ENCODE data around the gene MBD2.
"Not testable (repeated sequence)": the region's sequence is repeated elsewhere in the genome, so short reads cannot be mapped to it uniquely, and the experiment has no call there.

The MBD2 gene

DNA sequence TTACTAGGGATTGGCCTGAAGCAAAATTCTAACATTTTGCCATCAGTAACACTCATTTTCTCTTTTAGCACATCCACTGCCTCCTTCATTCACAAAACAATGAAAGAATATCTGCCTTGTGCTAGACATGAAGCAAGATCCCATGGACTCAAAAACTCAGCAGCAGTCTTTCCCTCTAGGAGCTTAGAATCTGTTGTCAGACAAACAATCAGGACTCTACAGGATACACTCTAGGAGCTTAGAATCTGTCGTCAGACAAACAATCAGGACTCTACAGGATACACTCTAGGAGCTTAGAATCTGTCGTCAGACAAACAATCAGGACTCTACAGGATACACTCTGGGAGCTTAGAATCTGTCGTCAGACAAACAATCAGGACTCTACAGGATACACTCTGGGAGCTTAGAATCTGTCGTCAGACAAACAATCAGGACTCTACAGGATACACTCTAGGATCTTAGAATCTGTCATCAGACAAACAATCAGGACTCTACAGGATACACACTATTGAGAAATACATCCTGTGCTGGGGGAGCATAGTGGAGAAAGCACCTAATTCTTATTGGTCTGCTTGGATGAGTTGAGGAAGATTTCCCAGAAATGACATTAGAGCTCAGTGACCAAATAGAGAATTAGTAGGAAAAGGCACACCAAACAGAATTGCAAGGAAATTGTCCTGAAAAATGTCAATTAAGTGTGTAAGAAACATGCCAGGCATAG, 100.6 kb downstream of the MBD2 start:
- not testable (repeated sequence) for H3K4me1 ChIP-seq (ENCODE audit: control insufficient read depth, insufficient read depth, low read length); H3K4me3 ChIP-seq (ENCODE audit: low read length); H3K36me3 ChIP-seq (ENCODE audit: control insufficient read depth, insufficient read depth, low read length, severe bottlenecking); H3K9me3 ChIP-seq (ENCODE audit: control insufficient read depth, low read length); DNase-seq (ENCODE audit: low read depth); H3K27me3 ChIP-seq (replicated peaks; ENCODE audit: control insufficient read depth, insufficient read depth, low read length); H3K9ac ChIP-seq (ENCODE audit: low read length)

DNA sequence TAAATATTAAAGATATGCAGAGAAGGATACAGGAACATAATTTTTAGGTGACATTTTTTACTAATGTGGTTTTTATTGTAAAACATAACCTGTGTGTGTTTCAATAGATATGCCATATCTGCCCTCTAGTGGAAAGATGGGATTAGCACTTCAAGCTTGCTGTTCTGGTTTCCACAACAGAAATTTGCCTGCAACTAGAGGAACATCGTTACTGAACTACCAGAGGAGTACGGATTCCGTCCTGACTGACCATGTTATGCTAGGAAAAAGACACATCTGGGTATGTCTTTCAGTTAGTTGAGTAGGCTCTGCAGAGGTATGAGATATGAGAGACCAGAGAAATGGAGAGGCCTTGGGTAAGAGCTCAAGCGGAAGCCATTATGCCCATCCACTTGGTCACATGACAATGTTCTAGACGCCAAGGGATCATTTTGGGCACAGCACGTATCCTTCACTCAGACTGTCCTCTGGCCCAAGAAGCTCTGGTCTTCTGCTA, 104.9 kb downstream of the MBD2 start:
- DNase-seq (ENCODE audit: low read depth) = peak; percentile 85
- Histone ChIP-seq H3K9me3 (ENCODE audit: control insufficient read depth, low read length) (no peaks in the 10 kb centered on the region), H3K36me3 (ENCODE audit: control insufficient read depth, insufficient read depth, low read length, severe bottlenecking) (no peaks in the 10 kb centered on the region), H3K27me3 (replicated peaks; ENCODE audit: control insufficient read depth, insufficient read depth, low read length) (no peaks in the 10 kb centered on the region), H3K4me3 (ENCODE audit: low read length) (peak overlapping the region; percentile 56), H3K9ac (ENCODE audit: low read length) (peak overlapping the region; percentile 35), H3K4me1 (ENCODE audit: control insufficient read depth, insufficient read depth, low read length) (peaks cover 21% of the 10 kb centered on the region)

DNA sequence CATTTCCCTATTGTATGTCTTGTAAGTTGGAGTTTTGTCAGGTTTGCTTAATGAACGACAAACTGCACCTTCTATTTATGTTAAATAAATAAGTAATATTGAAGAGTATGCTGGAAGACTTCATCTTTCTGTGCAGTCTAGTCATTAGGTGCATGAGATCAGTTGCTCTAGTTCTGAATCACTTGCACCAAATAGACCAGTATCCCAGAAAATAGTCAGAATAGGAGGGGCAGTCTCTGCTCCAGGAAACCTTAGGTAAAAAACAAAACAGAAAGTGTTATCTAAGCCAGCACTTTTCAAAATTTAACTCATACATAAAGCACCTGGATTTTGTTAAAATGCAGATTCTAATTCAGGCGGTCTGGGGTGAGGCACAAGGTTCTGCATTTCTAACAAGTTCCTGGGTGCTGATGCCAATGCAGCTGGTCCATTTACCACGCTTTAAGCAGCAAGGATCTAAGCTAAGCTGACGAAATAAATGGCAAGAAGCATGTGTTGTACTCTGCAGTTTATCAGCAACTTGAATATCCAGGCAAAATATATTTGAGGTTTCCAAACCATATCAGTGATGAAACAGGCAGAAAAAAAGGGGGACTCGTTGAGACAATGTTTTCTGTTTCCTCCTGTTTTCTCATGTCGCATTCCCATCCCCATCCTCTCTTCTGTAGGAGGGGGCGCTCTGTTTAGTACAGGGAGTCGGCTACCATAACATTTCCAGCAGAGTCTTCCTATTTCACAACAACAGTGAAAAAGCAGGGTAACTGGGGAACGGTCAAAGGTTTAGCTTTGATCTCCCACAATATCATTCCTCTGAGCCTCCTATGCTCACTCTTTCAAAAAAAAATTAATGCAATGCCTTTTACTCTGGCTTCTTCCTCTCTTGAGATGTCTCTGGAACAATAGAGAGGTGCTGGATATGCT, 106.4 kb downstream of the MBD2 start:
- peak; percentile 51 for DNase-seq (ENCODE audit: low read depth)
- Histone ChIP-seq H3K36me3 (ENCODE audit: control insufficient read depth, insufficient read depth, low read length, severe bottlenecking) (no peaks in the 10 kb centered on the region), H3K27me3 (replicated peaks; ENCODE audit: control insufficient read depth, insufficient read depth, low read length) (no peaks in the 10 kb centered on the region), H3K4me3 (ENCODE audit: low read length) (no peak overlapping the region), H3K9me3 (ENCODE audit: control insufficient read depth, low read length) (no peaks in the 10 kb centered on the region), H3K9ac (ENCODE audit: low read length) (no peak overlapping the region), H3K4me1 (ENCODE audit: control insufficient read depth, insufficient read depth, low read length) (peaks cover 23% of the 10 kb centered on the region)

DNA sequence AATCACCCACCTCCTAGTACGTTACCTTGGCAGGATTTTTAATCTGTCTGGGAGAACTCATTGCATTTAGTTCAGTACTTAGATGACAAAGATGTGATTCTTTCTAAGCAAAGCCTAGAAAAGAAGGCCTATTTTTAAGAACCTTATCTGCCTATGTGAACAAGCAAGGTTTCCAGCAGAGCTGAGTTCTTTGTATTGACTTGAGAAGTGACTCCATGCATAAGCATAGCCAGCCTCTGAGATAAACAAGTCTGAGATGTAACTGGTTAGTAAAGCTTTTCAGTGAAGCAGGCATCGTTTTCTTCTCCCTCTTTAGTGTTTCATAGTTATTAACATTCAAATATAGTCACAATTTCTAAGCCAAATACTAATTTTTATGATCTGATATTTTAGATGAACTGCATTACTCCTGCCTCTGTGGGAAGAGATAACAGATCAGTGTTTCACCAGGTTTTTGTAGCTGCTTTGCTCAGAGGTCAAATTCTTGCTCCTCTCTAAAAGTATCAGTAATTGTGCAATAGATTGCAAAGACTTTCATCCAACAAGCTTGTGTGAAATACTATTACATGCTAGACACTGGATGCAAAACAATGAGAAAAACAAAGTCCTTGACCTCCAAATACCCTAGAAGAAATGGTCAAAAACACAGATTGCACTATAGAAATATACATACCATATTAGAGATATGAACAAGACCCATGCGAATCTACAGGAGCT, 107.8 kb downstream of the MBD2 start:
- peak; percentile 43 for DNase-seq (ENCODE audit: low read depth)
- H3K36me3 ChIP-seq (ENCODE audit: control insufficient read depth, insufficient read depth, low read length, severe bottlenecking) = no peaks in the 10 kb centered on the region
- no peak overlapping the region for H3K9ac ChIP-seq (ENCODE audit: low read length)
- H3K4me3 ChIP-seq (ENCODE audit: low read length) = no peak overlapping the region
- H3K27me3 ChIP-seq (replicated peaks; ENCODE audit: control insufficient read depth, insufficient read depth, low read length) = no peaks in the 10 kb centered on the region
- H3K4me1 ChIP-seq (ENCODE audit: control insufficient read depth, insufficient read depth, low read length) = peaks cover 23% of the 10 kb centered on the region
- no peaks in the 10 kb centered on the region for H3K9me3 ChIP-seq (ENCODE audit: control insufficient read depth, low read length)

DNA sequence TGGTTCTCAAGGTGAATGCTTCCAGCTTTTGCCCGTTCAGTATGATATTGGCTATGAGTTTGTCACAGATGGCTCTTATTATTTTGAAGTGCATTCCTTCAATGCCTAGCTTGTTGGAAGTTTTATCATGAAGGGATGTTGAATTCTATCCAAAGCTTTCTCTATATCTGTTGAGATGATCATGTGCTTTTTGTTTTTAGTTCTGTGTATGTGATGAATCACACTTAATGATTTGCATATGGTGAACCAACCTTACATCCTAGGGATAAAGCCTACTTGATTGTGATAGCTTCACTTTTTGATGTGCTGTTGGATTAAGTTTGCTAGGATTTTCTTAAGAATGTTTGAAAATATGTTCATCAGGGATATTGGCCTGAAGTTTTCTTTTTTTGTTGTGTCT, 112.1 kb downstream of the MBD2 start:
- H3K9ac ChIP-seq (ENCODE audit: low read length) = no peak overlapping the region
- no peaks in the 10 kb centered on the region for H3K36me3 ChIP-seq (ENCODE audit: control insufficient read depth, insufficient read depth, low read length, severe bottlenecking)
- H3K4me1 ChIP-seq (ENCODE audit: control insufficient read depth, insufficient read depth, low read length) = peaks cover 18% of the 10 kb centered on the region
- H3K9me3 ChIP-seq (ENCODE audit: control insufficient read depth, low read length) = no peaks in the 10 kb centered on the region
- DNase-seq (ENCODE audit: low read depth) = peak; percentile 67
- no peaks in the 10 kb centered on the region for H3K27me3 ChIP-seq (replicated peaks; ENCODE audit: control insufficient read depth, insufficient read depth, low read length)
- H3K4me3 ChIP-seq (ENCODE audit: low read length) = no peak overlapping the region

DNA sequence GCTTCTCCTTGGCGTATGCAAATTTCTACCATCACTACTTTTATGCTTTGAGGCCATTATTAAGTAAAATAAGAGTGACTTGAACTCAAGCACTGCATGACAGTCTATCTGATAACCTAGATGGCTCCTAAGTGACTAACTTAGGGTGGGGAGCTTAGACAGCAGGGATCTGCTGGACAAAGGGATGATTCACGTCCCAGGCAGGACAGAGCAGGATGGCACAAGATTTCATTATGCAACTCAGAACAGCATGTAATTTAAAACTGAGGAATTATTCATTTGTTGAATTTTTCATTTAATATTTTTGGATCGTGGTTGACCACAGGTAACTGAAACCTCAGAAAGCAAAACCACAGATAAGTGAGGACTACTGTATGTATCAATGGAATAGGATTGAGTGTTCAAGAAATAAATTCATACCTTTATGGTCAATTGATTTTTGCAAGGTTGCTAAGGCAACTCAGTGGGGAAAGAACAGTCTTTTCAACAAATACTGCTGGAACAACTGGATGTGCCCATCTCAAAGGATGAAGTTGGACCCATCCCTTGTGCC, 115.3 kb downstream of the MBD2 start:
- no peak overlapping the region for H3K4me3 ChIP-seq (ENCODE audit: low read length)
- no peak for DNase-seq (ENCODE audit: low read depth)
- no peaks in the 10 kb centered on the region for H3K27me3 ChIP-seq (replicated peaks; ENCODE audit: control insufficient read depth, insufficient read depth, low read length)
- no peaks in the 10 kb centered on the region for H3K9me3 ChIP-seq (ENCODE audit: control insufficient read depth, low read length)
- H3K36me3 ChIP-seq (ENCODE audit: control insufficient read depth, insufficient read depth, low read length, severe bottlenecking) = no peaks in the 10 kb centered on the region
- no peak overlapping the region for H3K9ac ChIP-seq (ENCODE audit: low read length)
- no peaks in the 10 kb centered on the region for H3K4me1 ChIP-seq (ENCODE audit: control insufficient read depth, insufficient read depth, low read length)

DNA sequence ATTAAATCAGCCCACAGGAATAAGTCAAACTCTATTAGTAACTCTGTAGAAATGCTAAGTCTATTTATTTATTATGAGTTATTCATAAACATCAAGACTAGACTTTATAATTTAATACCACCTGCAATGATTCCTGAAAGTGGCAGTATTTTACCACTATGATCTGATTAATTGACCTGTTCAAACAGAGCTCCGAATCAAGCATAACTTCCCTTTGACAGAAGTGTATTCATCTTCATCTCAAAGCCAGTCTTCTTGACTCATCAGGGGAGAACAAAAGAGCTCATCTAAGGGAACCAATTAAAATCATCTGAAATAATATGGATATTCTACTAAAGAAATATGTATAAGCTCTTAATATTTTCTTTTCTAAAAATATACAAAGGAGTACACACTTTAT, 122.3 kb downstream of the MBD2 start:
- Histone ChIP-seq H3K27me3 (replicated peaks; ENCODE audit: control insufficient read depth, insufficient read depth, low read length) (no peaks in the 10 kb centered on the region), H3K9me3 (ENCODE audit: control insufficient read depth, low read length) (no peaks in the 10 kb centered on the region), H3K9ac (ENCODE audit: low read length) (no peak overlapping the region), H3K36me3 (ENCODE audit: control insufficient read depth, insufficient read depth, low read length, severe bottlenecking) (no peaks in the 10 kb centered on the region), H3K4me1 (ENCODE audit: control insufficient read depth, insufficient read depth, low read length) (no peaks in the 10 kb centered on the region), H3K4me3 (ENCODE audit: low read length) (no peak overlapping the region)
- DNase-seq (ENCODE audit: low read depth) = no peak

Data from adipocyte (in vitro differentiated cells).